AG04450 (cell line): Measurements from ENCODE around the gene ARNT2. TPM values are rescaled to one million over a fixed set of nuclear protein-coding genes. Genes with fewer than 3 reads are reported as not detected.

Experiments used
- CTCF ChIA-PET: fragments of 300-600, 350-600 bp; formaldehyde crosslinking; extraction: SDS; loops from one replicate; lab custom pipeline; 2022; ENCODE audit warnings: antibody characterized with exemption, inconsistent platforms; lab: Charles Lee
- POLR2A ChIA-PET: fragments of 350-600 bp; formaldehyde crosslinking; extraction: SDS; loops from one replicate; lab custom pipeline; 2021; ENCODE audit warnings: antibody characterized with exemption, inconsistent platforms; lab: Yijun Ruan, JAX
- DNase-seq: peaks from one replicate; pipeline ENCODE4 v3.0.0-alpha.2; 2011; ENCODE audit warnings: low read depth, low spot score
- H3K27ac ChIP-seq: one replicate; pipeline ENCODE4 v1.5.1; 2012; ENCODE audit warnings: low read depth, low read length, control low read depth
- H3K27me3 ChIP-seq: one replicate; pipeline ENCODE4 v1.6.0; 2012; ENCODE audit warnings: low read length; ENCODE audit not compliant: control insufficient read depth, insufficient read depth
- H3K4me3 ChIP-seq: 2 replicates; pipeline ENCODE4 v1.5.1; 2011; ENCODE audit warnings: mild to moderate bottlenecking, low read depth, low read length, control low read depth
- H3K9me3 ChIP-seq: 2 replicates; pipeline ENCODE4 v1.5.1; 2012; ENCODE audit warnings: low read length; ENCODE audit not compliant: control insufficient read depth, insufficient read depth
- CTCF ChIP-seq: IDR thresholded peaks from 2 replicates; pipeline ENCODE4 v1.5.1; 2011; ENCODE audit warnings: low read depth, low read length, control low read depth, inconsistent platforms
- polyA plus RNA-seq: library from polyadenylated mRNA; depleted of rRNA; stranded (reverse); fragments of >200 nt; gene quantifications from 2 replicates; pipeline ENCODE4 v1.2.3, GENCODE V29; 2011

The ARNT2 gene
- polyA plus RNA-seq, 1 experiment: 36.8 TPM

DNA sequence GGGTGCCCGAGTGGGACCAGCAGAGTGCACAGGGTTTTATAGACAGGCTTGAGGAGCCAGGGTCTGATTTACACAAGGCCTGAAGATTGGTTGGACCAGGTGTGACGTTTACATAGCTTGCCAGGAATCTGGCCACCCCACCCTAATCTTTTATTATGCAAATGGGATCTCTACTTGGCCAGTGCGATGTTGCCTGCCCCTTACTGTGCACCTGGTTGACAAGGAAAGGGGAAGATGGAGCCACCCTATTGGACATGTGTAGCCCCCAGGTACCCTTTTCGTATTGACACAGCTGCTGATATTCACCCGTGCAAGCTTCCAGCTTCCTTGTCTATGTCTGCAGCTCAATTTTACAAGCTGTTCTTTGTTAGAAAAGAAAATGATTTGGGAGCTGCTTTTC is 132.0 kb downstream of the ARNT2 start:
- DNase-seq: no peak
- POLR2A ChIA-PET: no interaction called here
- TF ChIP-seq CTCF: no peak
- no peak overlapping the region for H3K4me3 ChIP-seq
- peaks cover 4% of the 10 kb centered on the region; the same call in 1 of the 2 replicates for H3K9me3 ChIP-seq
- CTCF ChIA-PET: interaction anchor here (0.9 to 1.1 kb wide), 2 partner anchors 23 to 32 kb away, joined by 3 read pairs; no protein-coding TSS in a partner anchor
- no peaks in the 10 kb centered on the region for H3K27me3 ChIP-seq
- H3K27ac ChIP-seq: no peak overlapping the region

DNA sequence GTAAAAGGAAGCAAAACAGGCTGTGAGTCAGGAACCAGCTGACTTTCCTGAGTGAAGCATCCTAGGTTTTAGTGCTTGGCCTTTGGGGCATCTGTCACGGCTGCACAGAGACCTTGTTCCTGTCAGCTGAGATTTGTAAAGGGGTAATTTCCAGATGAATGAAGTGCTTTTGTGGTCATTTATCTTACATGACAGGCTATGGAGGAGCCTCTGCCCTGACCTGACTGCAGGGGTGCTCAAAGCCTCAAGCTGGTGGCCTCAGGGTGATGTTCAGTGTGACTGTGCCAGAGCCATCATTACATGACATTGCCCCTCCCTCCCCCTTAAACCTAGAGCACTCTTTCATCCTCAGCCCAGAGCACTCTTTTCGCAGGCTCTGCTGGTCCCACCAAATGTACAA is 132.5 kb downstream of the ARNT2 start:
- TF ChIP-seq CTCF: no peak
- H3K4me3 ChIP-seq: no peak overlapping the region
- no peaks in the 10 kb centered on the region for H3K27me3 ChIP-seq
- DNase-seq: no peak
- peaks cover 4% of the 10 kb centered on the region; the same call in 1 of the 2 replicates for H3K9me3 ChIP-seq
- H3K27ac ChIP-seq: no peak overlapping the region
- CTCF ChIA-PET: interaction anchor here (0.9 to 1.1 kb wide), 2 partner anchors 23 to 32 kb away, joined by 3 read pairs; no protein-coding TSS in a partner anchor
- POLR2A ChIA-PET: no interaction called here

DNA sequence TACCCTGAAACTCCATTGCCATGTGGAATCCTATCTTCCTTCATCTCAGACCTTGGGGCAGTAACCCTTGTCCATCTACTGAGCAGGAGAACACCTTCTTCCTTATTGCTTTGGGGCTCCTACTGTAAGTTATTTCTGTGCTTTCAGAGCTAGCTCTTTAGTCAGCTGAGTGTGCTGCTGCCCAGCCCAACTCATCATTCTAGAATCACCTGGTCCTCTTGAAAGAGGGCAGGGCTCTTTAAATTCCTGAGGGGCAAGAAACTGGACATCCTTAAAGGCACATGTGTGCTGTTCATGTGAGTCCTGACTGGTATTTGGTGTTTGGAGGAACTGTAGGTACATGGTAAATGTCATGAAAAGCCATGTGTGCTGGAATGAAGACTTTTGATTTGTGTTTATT is 140.9 kb downstream of the ARNT2 start:
- DNase-seq: no peak
- peaks cover 4% of the 10 kb centered on the region; the same call in 1 of the 2 replicates for H3K9me3 ChIP-seq
- H3K27me3 ChIP-seq: no peaks in the 10 kb centered on the region
- TF ChIP-seq CTCF: no peak
- ChIA-PET POLR2A (no interaction called here), CTCF (no interaction called here)
- H3K27ac ChIP-seq: no peak overlapping the region
- no peak overlapping the region for H3K4me3 ChIP-seq

GRCh38 chr15:80547264-80547663 is 143.1 kb downstream of the ARNT2 start:
- H3K4me3 ChIP-seq: no peak overlapping the region
- no peaks in the 10 kb centered on the region for H3K27me3 ChIP-seq
- H3K9me3 ChIP-seq: peaks cover 4% of the 10 kb centered on the region; the same call in 1 of the 2 replicates
- ChIA-PET POLR2A (no interaction called here), CTCF (interaction anchor here (1.1 to 9.0 kb wide), 3 partner anchors 20 to 91 kb away, joined by 3 to 47 read pairs (median 3); no protein-coding TSS in a partner anchor)
- no peak overlapping the region for H3K27ac ChIP-seq
- no peak for TF ChIP-seq CTCF
- no peak for DNase-seq

- POLR2A ChIA-PET: interaction anchor here (0.6 to 2.1 kb wide), 7 partner anchors 18 to 230 kb away, joined by 3 to 7 read pairs (median 5); partner anchors contain the start of gene CEMIP
- CTCF ChIA-PET: interaction anchor here (1.7 to 9.0 kb wide), 3 partner anchors 18 to 230 kb away, joined by 5 to 47 read pairs (median 5); partner anchors contain the start of gene CEMIP
- DNase-seq: peak; percentile 48
Observed at GRCh38 chr15:80549191-80549590, 145.0 kb downstream of the ARNT2 start.

More at GRCh38 chr15:80549191-80549590, 145.0 kb downstream of the ARNT2 start:
- H3K9me3 ChIP-seq: peaks cover 4% of the 10 kb centered on the region; the same call in 1 of the 2 replicates
- H3K4me3 ChIP-seq: no peak overlapping the region
- no peak for TF ChIP-seq CTCF
- peak overlapping the region; percentile 89 for H3K27ac ChIP-seq
- no peaks in the 10 kb centered on the region for H3K27me3 ChIP-seq
